Measurements from ENCODE around the gene FREM1.

The FREM1 gene

DNA sequence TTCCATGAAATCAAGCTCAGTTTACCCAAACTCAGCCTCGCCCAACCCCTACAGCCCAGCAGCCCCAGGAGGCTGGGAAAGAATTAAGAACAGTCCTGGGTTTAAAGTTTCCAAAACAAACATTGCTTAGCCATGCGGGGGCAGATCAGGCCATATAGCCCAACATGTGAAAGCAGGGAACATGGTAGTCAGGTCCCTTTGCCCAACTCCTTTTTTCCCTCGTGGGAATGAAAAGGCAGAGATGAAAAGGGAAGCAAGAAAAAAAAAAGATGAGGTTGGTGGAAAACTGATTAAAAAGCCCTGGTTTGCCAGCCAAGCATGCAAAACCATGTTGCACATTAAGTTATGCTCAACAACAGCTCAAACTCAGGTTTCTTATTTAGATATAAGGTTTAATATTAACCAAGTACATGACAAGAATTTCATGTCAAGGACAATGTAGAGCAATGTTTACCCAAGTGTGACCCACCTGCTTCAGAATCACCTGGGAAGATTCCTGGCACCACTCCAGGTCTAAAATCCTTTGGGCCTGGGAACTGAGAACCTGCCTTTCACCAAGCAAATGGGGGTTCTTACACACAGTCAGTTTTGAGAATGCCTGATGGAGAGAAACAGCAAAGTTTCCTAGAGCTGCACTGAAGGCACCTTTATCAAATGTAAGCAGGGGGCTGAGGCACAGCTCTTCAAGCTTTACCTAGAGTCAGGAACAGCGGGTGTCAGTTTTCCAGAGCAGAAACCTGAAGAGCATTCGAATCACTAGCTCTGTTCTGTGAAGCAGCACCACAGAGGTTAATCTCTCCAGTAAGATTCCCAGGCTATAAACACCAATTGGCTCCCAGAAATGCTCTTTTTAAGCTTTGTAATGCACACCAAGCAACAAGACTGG lies 1.7 kb downstream of the FREM1 start:
- no peak for DNase-seq

DNA sequence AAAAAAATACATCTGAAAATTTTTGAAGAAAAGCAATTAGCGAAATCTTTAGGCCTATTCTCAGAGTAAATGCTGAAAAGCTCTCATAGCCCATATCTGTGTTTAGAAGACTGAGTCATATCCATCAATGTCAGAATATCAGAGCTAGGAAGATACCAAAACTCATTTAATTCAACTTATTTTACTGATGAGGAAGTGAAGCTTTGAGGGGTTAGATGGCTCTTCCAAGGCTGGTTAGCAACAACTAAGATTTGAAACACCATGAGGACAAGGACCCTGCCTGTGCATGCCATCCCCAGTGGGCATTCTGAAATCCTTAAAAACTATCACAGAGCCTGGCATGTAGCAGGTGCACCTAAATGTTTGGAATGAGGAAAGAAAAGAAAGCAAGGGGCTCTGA lies 2.5 kb downstream of the FREM1 start:
- no peak for DNase-seq

DNA sequence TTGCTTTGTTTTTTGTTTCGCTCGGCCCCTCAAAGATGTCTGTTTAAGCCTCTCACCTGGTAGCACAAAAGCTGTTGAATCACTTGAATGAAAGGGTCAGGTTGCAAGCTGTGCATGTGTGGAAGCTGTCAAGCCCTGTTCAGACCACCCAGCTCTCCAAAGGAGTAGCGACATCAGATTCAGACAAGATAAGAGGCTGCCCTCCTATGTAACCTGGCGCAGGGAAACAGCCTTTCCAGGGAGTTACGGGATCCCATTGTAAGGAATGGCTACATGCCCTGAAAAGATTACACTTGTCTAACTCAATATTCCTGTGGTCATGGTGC lies 2.9 kb downstream of the FREM1 start:
- no peak for DNase-seq

DNA sequence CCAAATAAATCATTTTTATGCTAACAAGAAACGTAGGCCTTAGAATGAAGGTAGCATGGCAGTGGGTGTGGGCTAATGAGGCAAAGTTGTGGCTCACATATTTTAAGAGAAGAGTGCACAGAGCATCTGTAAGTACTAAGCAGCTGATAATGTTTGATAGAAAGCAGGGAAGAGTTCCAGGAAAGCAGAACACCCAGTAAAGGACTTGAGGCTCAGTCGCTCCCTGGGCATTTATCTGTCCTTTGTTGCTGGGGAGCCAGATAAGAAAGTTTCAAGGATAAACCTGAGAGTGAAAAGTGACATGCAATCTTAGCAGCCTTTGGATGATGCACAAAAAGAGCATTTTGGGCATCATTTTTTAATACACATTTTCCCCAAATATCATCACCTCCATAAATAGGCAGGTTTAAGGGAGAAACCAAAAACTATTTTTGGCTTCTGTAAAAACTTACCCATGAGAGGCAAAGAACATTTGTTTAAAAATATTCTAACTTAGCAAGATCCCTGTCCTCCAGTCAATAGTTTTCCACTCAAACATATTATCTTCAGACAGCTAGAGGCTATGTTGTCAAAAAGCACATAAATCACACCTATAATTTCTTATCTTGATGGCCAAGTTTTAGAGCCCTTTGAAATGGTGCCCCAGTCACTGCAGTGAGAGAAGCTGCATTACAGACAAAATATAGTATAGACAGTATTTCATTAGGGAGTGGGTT lies 3.4 kb downstream of the FREM1 start:
- DNase-seq, result no peak

DNA sequence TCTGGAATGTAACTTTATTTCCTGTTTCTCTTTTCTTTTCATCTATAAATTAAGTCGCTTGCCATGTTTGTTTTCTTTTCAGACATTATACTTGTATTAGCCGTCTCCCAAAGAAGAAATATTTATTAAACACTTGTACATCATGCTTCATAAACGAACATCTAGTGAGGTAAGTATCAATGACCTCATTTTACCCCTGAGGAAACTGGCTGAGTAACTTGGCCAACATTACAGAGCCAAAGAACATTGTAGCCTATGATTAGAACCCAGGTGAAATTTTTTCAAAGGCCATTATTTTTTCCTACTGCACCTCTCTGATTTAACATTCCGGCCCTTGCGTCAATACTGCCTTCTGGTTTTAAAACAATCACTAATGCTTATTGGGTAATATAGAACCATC lies 4.2 kb downstream of the FREM1 start:
- no peak for DNase-seq

DNA sequence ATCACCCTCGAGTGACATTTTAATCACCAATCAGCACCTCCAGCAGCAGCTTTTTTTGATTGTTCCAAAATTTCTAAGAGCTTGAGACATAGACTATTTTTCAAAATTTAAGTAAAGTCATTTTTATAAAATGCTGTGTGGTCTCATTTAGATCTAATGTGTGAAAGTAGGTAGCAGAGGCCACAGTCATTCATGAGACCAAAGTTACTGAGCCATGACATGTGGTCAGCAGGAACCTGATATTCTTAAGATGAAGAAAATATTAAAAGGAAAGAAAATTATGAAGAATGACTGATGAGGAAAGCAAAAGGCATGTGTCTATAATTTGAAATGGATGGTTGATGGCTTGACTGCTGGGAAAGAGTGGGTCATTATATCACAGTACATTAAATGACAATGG lies 7.2 kb downstream of the FREM1 start:
- no peak for DNase-seq

DNA sequence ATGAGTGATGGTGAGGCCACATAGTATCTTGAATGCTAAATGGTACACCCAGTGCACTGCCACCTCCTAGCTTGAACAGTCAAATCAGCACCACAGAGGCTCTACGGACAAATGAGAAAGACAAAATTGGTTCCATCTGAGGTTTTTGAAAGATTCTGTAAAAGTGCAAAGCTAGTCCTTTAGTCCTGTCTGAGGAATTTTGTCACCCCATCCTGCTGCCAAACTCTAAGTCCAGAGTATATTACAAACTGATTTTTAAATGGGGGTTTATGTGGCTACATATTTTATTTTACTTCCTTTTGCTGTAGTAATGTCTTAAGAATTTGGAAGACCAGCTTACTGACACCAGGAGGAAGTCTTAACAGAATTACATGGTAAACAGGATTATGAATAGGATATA lies 7.7 kb downstream of the FREM1 start:
- DNase-seq, result no peak

DNA sequence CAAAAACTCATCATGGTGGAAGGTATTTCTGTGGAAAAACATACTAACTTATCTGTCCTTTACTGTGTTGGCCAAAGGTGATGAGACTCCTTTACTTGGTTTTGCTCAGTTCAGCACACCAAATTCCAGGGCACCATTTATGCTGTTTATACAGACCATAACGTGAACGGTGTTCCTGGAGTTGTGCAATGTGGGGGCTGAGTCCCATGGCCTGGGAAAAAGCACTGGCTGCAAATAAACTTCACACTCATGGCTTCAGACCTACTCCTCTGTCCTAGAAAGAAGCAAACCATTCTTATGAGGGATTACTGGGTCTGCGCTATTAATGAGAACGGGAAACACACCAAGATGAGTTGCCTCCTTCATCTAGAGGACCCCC lies 10.4 kb downstream of the FREM1 start:
- no peak for DNase-seq

DNA sequence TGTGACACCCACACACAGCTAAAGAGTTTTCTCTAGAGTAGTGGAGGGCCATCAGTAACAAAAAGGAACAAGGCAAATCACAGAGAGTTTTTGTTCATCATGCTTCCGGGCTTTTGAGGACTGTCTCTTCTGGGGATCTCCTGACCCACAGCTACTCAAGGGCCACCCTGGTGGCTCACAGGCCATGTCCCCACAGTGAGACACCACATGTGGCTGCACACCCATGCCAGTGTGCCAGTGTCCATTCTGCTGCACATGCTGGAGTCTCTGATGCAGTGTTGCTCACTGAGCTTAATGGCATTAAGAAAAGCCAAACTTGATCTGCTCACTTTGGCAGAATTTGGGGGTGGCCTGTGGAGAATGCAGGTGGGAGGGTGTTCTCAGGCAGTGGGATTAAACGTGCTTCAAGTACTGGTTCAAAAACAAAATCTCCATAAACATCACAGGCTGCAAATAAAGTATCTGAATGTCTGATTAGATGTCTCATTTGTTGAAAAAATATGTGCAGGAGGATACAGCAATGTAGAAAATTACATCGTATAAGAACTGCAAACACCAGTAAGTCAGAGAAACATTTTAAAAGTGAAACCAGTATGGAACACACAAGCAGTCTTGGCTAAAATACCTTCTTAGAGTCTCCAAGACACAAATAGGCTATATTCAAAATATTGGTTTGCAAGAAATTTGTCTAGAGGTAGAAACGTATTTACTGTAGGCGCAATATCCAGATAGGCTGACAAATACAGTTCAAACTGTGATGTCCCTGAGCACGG lies 11.0 kb downstream of the FREM1 start:
- no peak for DNase-seq

DNA sequence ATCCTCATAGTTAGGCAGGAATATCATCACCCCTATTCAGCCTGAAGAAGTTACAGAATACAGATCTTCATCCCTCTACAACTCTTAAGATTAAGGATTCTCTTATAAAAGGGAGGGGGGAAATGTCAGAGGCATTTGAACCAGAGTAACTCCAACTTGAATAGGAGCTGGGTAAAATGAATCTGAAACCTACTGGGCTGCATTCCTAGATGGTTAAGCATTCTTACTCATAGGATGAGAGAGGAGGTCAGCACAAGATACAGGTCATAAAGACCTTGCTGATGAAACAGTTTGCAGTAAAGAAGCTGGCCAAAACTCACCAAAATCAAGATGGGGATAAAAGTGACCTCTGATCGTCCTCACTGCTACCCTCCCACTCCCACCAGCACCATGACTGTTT lies 14.4 kb downstream of the FREM1 start:
- DNase-seq, result no peak

DNA sequence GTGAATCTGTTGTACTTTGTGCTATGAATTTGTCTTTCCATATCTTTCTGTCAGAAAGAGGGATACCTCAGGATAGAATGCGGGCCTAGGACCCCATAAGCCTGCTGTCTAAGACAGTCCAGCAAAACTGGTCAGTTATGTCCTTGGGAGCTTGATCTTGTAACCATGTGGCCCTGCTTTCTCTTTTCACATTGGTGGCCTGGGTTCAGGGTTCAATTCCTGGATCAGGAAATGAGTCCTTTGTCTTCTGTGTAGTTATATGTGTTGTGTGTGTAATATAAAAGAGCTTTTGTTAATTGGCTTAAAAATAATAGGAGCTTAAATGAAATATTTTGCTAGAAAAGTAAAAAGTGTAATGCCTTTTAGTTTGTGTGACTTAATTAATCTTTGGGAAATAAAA lies 16.9 kb downstream of the FREM1 start:
- DNase-seq, result no peak

DNA sequence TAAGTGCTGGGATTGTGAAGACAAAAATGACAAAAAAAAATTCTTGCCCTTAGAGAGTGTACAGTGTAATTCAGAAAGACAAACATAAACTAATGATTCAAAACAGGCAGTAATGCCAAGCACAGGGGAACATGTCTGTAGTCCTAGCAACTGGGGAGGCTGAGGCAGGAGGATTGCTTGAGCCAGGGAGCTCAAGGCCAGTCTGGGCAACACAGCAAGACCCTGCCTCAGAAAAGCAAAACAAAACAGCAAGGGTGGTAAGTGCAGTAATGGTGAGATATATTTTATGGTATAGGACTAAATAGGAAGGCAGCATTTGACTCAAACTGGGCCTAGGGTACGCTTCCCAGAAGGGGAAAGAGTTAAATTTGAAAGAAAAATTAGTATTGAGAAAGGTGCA lies 18.9 kb downstream of the FREM1 start:
- no peak for DNase-seq

DNA sequence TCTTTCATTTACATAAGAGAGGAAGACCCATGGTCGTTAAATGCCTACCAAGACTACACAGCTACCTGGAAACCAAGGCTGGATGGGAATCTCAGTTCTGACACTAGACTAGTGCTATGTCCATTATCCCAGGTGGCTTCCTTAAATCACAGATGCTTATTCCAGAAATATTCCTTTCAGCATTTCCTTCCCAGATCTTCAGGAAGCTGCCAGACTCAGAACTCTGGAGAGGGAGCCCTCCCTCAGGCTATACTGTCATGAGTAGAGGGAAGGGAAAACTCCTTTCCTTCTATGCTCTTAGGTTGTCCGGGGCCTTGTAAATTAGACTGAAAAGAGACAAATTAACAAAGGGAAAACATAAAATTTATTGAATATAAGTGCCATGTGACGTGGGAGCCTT lies 20.8 kb downstream of the FREM1 start:
- DNase-seq, result no peak

DNA sequence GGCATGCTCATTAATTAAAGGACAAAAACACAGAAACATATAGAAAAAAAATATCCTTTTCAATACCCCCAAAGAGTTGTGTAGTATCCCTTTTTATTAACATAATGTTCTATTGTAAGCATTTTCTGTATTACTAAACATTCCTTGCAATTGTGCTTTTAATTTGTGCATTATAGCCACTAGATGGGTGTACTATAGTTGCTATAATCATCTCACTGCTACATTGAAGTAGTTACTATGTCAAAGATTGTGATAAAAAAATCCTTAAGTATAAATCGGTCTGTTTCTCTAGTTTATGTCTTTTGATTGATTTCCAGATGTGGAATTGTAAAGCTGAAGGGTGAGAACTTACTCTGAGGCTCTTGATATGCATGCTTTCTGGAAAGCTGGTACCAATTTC lies 21.4 kb downstream of the FREM1 start:
- DNase-seq, result no peak

DNA sequence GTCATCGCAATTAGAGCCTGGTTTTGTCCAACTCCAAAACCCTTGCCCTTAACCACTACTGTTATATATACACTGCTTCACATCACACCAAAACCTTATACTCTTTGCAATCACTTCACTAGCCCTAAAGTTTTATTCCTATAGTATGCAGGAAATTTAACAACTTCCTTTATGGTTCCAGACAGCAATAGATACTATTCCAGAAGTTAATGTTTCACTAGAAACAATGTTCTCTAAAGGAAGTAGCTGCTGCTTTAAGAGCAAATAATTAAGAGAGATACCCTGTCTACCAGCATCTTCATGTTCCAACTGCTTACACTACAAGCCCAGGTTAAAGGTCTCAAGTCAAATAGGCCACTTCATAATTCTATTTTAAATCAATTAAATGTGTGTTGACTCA lies 22.0 kb downstream of the FREM1 start:
- DNase-seq, result no peak

DNA sequence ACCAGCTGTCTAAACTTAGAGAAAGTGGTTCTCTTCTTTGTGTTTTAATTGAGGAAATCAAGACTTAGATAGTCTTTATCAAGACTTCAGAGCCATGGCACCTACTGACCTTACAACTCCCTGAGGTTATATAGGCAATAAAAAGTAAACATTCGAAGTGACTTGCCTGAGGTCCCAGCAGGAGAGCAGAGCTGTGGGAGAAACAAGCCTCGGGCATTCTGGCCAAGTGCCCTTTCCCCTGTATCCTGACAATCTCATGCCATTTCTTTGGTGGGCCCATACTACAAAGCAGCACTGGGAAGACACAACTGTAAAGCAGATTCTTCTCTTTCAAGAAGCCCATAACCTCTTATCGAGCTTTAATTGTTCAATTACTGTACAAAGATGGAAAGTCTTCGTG lies 23.1 kb downstream of the FREM1 start:
- DNase-seq, result no peak

DNA sequence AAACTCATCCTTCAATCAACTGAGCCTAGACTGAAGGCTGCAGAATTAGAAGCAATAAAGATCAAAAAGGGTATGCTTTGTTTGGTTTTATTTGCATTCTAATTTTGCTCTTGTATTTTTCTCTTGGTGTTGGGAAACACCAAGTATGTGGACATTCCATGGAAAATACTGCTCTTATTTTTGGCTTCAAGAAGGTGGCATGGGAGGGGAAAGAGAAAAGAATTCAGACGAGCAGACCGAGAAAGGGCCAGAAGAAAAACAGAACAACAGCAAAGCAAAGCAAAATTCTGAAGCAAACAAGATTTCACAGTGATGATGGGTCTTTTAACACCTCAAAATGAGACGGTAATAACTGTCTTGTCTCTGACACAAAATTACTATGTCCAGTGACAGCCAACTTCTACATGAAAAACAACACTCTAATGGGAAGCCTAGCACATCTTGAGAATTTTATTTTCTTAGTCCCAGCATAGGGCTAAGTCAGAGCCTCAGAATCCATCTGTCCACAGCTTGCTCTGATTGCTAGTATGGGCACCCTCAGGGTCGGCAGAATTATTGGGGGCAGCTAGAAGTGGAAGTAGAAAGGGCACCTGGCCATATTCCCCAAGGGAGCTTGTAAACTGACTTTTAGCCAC lies 26.8 kb downstream of the FREM1 start:
- no peak for DNase-seq

DNA sequence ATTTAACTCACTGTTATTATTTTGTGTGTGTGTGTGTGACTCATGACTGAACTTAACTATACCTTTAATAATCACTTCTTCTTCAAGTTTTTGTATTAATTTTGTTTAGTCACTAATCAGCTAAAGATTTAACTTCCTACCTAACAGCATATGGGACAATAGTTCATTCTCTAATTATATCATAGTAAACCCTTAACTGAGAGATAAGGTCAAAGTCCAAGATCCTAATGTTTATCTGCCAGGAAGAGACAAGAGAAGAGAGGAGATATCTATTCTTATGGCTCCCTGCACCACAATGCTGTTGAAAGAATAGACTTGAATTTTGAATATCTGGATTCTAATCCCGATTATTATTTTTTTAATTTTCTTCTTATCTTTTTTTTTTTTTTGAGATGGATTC lies 28.1 kb downstream of the FREM1 start:
- DNase-seq, result no peak

DNA sequence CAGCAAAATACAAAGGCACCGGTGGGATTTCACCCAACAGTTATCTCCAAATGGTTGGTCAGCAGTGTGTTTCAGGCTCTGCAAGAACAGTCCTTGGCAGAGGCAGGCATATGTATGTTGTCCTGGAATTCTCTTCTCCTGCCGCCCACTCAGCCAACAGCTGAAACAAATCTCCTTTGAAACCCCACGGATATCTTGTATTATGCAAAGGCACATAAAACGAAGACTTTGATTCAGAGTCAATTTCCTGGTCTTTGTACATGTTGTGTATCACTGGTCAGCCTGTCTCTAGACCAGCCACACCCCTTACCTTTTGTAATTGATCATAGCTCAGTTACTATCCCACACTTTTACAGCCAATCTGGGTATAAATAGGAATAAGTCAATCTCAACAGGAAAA lies 29.2 kb downstream of the FREM1 start:
- no peak for DNase-seq

DNA sequence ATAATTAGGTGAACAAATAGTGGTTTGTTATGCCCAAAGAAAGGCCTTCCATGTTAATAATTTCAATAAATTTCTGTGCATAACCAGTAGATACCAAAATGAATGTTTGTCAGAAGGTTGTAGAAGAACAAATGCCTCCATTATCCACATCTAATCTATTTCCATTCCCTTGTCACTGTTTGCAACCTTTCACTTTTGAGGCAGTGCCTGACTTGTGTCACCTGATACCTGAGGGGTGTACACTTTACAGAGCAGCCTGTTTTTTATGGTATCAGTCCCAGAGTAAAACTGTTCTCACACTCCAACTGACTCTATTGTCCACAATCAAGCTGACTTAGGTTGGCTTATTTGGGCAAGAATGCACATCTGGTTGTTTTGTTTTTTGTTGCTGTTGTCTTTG lies 40.1 kb downstream of the FREM1 start:
- DNase-seq, result no peak

DNA sequence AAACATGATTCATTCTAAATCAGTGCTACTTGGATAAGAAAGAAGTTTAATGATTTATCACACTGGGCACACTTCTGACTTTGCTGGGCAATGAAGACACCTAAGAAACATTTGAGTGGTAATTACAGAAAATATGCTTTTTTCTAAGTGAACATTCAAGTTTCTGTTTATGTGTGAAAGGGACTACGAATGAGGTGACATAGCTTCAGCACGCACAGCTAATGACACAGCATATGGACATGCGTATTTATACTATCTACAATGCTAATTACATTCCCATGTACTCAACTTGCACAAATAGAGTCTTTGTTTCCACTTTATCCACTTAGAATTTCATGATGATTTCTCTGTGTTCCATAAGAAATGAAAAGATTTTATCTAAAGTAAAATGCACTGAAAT lies 40.6 kb downstream of the FREM1 start:
- no peak for DNase-seq

DNA sequence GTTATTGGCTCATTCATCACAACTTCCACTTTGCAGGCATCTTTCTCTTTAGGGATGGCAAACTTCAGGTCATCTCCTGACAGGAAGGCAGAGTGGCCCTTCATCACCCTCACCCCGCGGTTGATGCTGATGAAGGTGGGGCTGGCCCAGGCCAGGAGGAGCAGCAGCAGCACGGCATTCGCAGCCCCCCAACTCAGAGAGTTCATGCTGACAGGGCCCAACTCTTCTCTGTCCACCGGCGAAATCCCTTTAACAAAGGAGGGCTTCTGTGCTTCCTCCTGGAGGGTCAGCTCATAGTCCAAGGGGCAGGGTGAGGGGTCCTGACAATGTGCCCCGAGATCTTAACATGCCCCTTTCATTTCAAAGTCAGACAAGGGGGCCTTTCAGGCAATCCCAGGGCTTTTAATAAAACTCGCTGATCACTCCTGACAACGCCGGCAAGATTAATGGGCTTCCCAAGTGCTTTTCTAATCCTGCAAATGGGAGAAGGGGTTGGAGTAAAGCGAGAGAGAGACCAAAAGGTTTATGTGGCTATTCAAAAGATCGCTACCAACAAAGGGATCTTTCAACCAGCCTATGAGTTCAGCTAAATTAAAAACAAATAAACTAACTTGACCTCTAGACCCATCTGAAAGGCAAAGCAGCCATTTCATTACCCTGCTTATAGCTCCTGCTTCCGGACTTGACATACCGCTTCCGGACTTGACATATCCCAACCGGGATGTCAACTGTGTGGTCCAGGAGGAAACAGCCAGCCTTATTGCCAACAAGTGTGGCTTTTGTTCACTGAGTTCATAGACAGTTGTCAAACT lies 41.2 kb downstream of the FREM1 start:
- DNase-seq, result no peak

DNA sequence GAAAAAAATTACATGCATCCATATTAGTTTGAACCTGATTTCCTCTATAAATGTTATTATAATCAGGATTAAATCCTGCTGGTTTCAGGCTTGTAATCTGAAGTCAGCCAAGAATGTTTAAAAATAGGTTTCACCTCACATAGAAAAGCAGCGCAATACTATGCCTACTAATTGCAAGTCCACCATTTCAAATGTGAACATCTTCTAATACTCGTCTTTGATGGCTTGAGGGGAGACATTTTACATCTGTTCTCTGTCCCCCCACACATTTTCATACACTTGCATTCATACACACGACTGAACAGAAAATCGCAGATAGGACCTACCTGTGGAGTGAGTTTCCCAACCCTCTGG lies 41.8 kb downstream of the FREM1 start:
- no peak for DNase-seq
